Calu3 (cell line): ENCODE measurements around the gene PWWP2B. TPM values are rescaled to one million over a fixed set of nuclear protein-coding genes. Genes with fewer than 3 reads are reported as not detected.

Experiments
- BruUV-seq: library from RNA; stranded (reverse); fragments of 400-500 nt; replicated peaks from 2 replicates; lab custom pipeline; 2021; lab: Mats Ljungman, UMichigan
- CTCF ChIA-PET: fragments of 300-600 bp; sonication (Branson Sonifier 250); formaldehyde crosslinking; loops from one replicate; lab custom pipeline; 2022; ENCODE audit warnings: antibody characterized with exemption; lab: Charles Lee
- DNase-seq: peaks from one replicate; pipeline ENCODE4 v3.0.0; 2022
- H3K27ac Mint-ChIP-seq: one replicate; pipeline ENCODE4 v1.8.0; 2022; ENCODE audit warnings: mixed read lengths; ENCODE audit not compliant: unreplicated experiment
- H3K27me3 Mint-ChIP-seq: one replicate; pipeline ENCODE4 v1.8.0; 2022; ENCODE audit warnings: mixed read lengths; ENCODE audit not compliant: unreplicated experiment
- H3K36me3 Mint-ChIP-seq: one replicate; pipeline ENCODE4 v1.8.0; 2022; ENCODE audit warnings: mild to moderate bottlenecking, moderate library complexity, mixed read lengths; ENCODE audit not compliant: insufficient read depth, unreplicated experiment
- H3K4me1 Mint-ChIP-seq: one replicate; pipeline ENCODE4 v1.8.0; 2022; ENCODE audit warnings: mild to moderate bottlenecking, low read depth, mixed read lengths; ENCODE audit not compliant: unreplicated experiment
- H3K4me3 Mint-ChIP-seq: one replicate; pipeline ENCODE4 v1.8.0; 2022; ENCODE audit warnings: mild to moderate bottlenecking, low read depth, moderate library complexity, mixed read lengths; ENCODE audit not compliant: unreplicated experiment
- H3K9me3 Mint-ChIP-seq: one replicate; pipeline ENCODE4 v1.8.0; 2022; ENCODE audit warnings: low read depth, mixed read lengths; ENCODE audit not compliant: unreplicated experiment
- CTCF ChIP-seq: fragments of 200-600 bp; IDR thresholded peaks from one replicate; pipeline ENCODE4 v1.8.0; 2022; ENCODE audit warnings: antibody characterized with exemption; ENCODE audit not compliant: unreplicated experiment
- intact Hi-C: fragments of 100-400 bp; cut with micrococcal nuclease; formaldehyde crosslinking; loops from one replicate; pipeline ENCODE4 v1.10.0; 2022; ENCODE audit not compliant: unreplicated experiment
- total RNA-seq: library from RNA; stranded (reverse); gene quantifications from 2 replicates; pipeline ENCODE4 v1.2.3, GENCODE V29; 2022

The PWWP2B gene
- total RNA-seq, 1 experiment from 2014 or later: 12.9 TPM

- no peaks in the 10 kb centered on the region for H3K27me3 Mint-ChIP-seq
- CTCF ChIA-PET: no interaction called here
- H3K36me3 Mint-ChIP-seq: no peaks in the 10 kb centered on the region
- H3K27ac Mint-ChIP-seq: no peak overlapping the region
- no peak for DNase-seq
- intact Hi-C loops: no loop called here
- H3K9me3 Mint-ChIP-seq: no peaks in the 10 kb centered on the region
- BruUV-seq: no TSS peak
- TF ChIP-seq CTCF: no peak
- H3K4me1 Mint-ChIP-seq: no peaks in the 10 kb centered on the region
- no peak overlapping the region for H3K4me3 Mint-ChIP-seq
Measured at GRCh38 chr10:132388891-132389432, 8.0 kb upstream of the PWWP2B start.

DNA sequence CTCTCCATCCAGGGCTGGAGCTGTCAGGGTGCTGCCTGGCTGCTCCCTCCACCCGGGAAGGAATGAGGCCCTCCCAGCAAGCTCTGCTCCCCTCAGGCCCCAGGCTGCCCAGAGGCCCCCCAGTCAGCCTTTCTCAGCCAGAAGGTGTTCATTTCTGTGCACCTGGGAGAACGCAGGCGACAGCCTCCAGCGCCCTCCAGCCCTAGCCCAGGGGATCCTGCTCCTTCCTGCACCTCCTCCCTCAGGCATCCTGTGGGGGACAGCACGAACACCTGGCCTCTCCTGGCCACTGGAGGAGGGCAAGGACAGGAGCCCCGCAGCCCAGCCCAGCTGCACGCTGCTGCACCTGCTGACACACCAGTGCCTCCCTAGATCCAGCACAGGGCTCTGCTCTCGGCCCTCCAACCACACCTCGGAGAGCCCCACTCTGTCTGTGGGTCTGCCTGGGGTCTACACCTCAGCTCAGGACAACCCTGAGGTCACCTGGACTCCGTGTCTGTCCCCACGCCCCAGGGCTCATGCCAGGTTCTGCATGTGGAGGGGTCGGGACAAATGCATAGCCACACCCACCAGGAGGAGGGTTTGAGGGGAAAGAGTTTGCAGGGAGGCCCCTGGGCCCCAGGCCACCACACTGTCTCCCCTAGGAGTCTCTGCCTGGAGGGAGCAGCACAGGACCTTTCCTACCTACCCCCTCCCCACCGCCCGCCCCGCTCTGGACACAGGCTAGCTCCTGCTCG lies 7.4 kb upstream of the PWWP2B start:
- no peaks in the 10 kb centered on the region for H3K36me3 Mint-ChIP-seq

GRCh38 chr10:132390170-132390920 lies 6.7 kb upstream of the PWWP2B start:
- H3K36me3 Mint-ChIP-seq: no peaks in the 10 kb centered on the region
- H3K9me3 Mint-ChIP-seq: no peaks in the 10 kb centered on the region
- H3K4me1 Mint-ChIP-seq: no peaks in the 10 kb centered on the region
- H3K4me3 Mint-ChIP-seq: no peak overlapping the region
- H3K27ac Mint-ChIP-seq: no peak overlapping the region
- H3K27me3 Mint-ChIP-seq: no peaks in the 10 kb centered on the region
- BruUV-seq: no TSS peak
- CTCF ChIA-PET: no interaction called here
- TF ChIP-seq CTCF: no peak
- no peak for DNase-seq
- intact Hi-C loops: no loop called here

More for the DNA sequence above, 7.4 kb upstream of the PWWP2B start:
- CTCF ChIA-PET: no interaction called here
- no peak for DNase-seq
- BruUV-seq: no TSS peak
- no peaks in the 10 kb centered on the region for H3K9me3 Mint-ChIP-seq
- no peak overlapping the region for H3K4me3 Mint-ChIP-seq
- no peak overlapping the region for H3K27ac Mint-ChIP-seq
- no peaks in the 10 kb centered on the region for H3K27me3 Mint-ChIP-seq
- intact Hi-C loops: no loop called here
- H3K4me1 Mint-ChIP-seq: no peaks in the 10 kb centered on the region
- no peak for TF ChIP-seq CTCF

DNA sequence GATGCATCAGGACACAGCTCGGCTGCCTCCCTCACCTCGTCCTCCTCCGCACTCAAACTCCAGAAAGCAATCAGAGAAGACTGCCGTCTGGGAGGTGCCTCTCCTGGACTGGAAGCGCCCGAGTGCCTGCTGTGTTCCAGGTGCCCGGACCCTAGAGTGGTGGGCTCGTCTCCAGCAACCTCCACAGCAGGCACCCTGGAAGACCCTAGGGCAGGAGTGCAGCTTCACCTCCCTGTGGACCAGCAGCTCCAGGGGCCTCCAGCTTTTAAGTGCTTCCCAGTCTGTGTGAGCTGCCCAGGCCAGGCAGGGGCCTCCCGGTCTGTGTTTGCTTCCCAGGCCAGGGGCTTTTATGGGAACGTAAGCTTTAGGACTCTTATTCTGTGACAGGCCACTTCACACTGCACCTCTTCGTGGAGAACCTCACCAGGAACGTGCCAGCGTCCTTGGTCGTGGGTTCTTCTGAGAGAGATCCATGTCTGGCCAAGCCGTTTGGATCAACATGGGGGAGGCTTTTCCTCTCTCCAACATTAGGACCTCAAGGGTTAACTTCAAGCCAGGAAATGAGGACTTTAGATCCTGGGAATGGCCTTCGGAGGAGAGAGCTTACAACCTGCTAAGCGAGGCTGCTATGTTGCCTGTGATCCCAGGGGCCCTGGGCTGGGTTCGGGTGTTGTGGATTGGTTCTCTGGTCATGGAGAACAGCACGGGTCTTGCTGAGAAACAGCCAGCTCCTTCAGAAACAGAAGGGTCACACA lies 5.9 kb upstream of the PWWP2B start:
- Mint-ChIP-seq H3K36me3 (no peaks in the 10 kb centered on the region), H3K27ac (no peak overlapping the region)
- BruUV-seq: no TSS peak

More for the DNA sequence above, 5.9 kb upstream of the PWWP2B start:
- TF ChIP-seq CTCF: no peak
- Mint-ChIP-seq H3K4me3 (no peak overlapping the region), H3K27me3 (no peaks in the 10 kb centered on the region), H3K9me3 (no peaks in the 10 kb centered on the region), H3K4me1 (no peaks in the 10 kb centered on the region)
- intact Hi-C loops: no loop called here
- no peak for DNase-seq
- CTCF ChIA-PET: no interaction called here
